Measurements from ENCODE around the gene COBL. TPM values are rescaled to one million over a fixed set of nuclear protein-coding genes. Genes with fewer than 3 reads are reported as not detected.

COBL gene
- total RNA-seq, 1 experiment from 2014 or later = 51.4 TPM

DNA sequence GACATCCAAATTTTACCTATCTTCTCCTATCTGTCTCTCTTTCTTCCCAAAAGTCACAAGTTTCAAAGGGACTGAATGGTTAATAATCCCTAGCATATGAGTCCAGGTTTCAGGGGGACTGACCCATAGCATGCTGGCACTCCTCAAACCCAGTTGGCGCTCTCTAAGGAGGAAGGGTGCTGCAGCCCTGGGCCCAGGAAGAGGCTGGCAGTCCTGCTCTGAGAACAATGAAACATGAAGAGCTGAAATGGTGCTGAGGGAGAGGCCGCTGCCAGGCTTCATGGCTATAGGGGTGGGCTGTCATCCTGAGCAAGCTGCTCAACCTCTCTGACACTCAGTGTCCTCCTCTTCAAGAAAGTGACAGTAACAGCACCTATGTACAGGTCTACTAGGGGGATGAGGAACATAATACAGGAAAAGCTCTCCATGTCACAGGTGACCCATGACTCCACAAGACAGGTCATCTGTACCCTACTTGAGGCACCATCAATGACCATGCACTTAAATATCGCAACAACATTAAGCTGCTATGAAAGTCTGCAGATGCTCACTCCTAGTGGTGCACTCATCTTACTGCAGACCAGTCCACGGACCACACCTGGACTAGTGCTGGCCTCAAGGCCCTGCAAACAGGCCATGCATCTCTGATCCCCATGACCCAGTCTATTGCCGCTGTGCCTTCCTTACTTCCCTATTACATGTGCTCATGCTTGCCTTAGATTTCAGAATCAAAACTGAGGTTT lies 17.0 kb downstream of the COBL start:
- ChIA-PET CTCF (no interaction called here), POLR2A (ENCODE audit: unreplicated experiment) (no interaction called here)
- H2AFZ ChIP-seq = no peak overlapping the region
- H3K4me1 ChIP-seq (replicated peaks; ENCODE audit: insufficient read depth) = peaks cover 37% of the 10 kb centered on the region
- no TSS peak for BruUV-seq (replicated peaks)
- H3K4me2 ChIP-seq = no peak overlapping the region
- intact Hi-C loops (cut with micrococcal nuclease; ENCODE audit: unreplicated experiment) = loop anchor here (5.0 kb wide), 1 partner anchor 37 kb away; no protein-coding TSS in a partner anchor
- H4K20me1 ChIP-seq (ENCODE audit: insufficient read depth) = peaks cover 4% of the 10 kb centered on the region
- H3K4me3 ChIP-seq = no peak overlapping the region
- H3F3A ChIP-seq (ENCODE audit: insufficient read depth, low read depth) = peaks cover 15% of the 10 kb centered on the region; the same call in 1 of the 2 replicates
- DNase-seq = no peak
- no peak overlapping the region for H3K27ac ChIP-seq
- no peaks in the 10 kb centered on the region for H3K9me2 ChIP-seq (ENCODE audit: insufficient read depth)
- no peaks in the 10 kb centered on the region for H3K27me3 ChIP-seq (ENCODE audit: insufficient read depth, low read depth)
- TF ChIP-seq EZH2 (IDR thresholded peaks at IDR 0.05; ENCODE audit: low read depth) = no peak
- TF ChIP-seq, protein P1, sequence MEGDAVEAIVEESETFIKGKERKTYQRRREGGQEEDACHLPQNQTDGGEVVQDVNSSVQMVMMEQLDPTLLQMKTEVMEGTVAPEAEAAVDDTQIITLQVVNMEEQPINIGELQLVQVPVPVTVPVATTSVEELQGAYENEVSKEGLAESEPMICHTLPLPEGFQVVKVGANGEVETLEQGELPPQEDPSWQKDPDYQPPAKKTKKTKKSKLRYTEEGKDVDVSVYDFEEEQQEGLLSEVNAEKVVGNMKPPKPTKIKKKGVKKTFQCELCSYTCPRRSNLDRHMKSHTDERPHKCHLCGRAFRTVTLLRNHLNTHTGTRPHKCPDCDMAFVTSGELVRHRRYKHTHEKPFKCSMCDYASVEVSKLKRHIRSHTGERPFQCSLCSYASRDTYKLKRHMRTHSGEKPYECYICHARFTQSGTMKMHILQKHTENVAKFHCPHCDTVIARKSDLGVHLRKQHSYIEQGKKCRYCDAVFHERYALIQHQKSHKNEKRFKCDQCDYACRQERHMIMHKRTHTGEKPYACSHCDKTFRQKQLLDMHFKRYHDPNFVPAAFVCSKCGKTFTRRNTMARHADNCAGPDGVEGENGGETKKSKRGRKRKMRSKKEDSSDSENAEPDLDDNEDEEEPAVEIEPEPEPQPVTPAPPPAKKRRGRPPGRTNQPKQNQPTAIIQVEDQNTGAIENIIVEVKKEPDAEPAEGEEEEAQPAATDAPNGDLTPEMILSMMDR (conservative IDR thresholded peaks at IDR 0.05) = no peak; the same call in 1 of the 2 replicates
- no peaks in the 10 kb centered on the region for H3K36me3 ChIP-seq (ENCODE audit: low read depth)
- no peaks in the 10 kb centered on the region for H3K9me3 ChIP-seq (ENCODE audit: insufficient read depth, low read depth)
- H3K79me2 ChIP-seq (ENCODE audit: low read depth) = peaks cover 60% of the 10 kb centered on the region

DNA sequence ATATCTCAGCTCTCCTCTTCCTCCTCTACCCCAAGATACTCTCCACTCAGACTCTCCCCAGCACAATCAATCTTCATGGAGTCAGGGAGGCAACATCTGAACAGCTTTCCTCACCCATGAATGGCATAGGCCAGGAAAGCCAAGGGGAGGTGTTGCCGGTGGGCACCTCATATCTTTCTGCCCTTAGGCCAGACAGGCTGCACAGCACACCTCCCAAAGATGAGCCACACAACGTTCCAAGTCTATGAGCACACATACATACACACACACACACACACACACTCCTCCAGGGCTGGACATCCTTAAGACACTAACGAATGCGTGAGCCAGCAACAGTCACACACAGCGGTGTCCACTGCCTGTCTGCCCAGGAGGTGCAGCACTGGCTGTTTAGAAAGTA lies 17.7 kb downstream of the COBL start:
- peaks cover 30% of the 10 kb centered on the region for H3K4me1 ChIP-seq (replicated peaks; ENCODE audit: insufficient read depth)
- intact Hi-C loops (cut with micrococcal nuclease; ENCODE audit: unreplicated experiment) = no loop called here
- no TSS peak for BruUV-seq (replicated peaks)
- peaks cover 4% of the 10 kb centered on the region for H4K20me1 ChIP-seq (ENCODE audit: insufficient read depth)
- no peak for DNase-seq
- H3K36me3 ChIP-seq (ENCODE audit: low read depth) = no peaks in the 10 kb centered on the region
- H3K4me3 ChIP-seq = no peak overlapping the region
- peaks cover 15% of the 10 kb centered on the region; the same call in 1 of the 2 replicates for H3F3A ChIP-seq (ENCODE audit: insufficient read depth, low read depth)
- no peak overlapping the region for H3K4me2 ChIP-seq
- ChIA-PET POLR2A (ENCODE audit: unreplicated experiment) (interaction anchor here (0.6 kb wide), 1 partner anchor 486 kb away, joined by 4 read pairs; no protein-coding TSS in a partner anchor), CTCF (no interaction called here)
- no peak for TF ChIP-seq EZH2 (IDR thresholded peaks at IDR 0.05; ENCODE audit: low read depth)
- TF ChIP-seq, protein P1 (conservative IDR thresholded peaks at IDR 0.05) = no peak
- H3K9me2 ChIP-seq (ENCODE audit: insufficient read depth) = no peaks in the 10 kb centered on the region
- H3K79me2 ChIP-seq (ENCODE audit: low read depth) = peaks cover 53% of the 10 kb centered on the region
- H2AFZ ChIP-seq = no peak overlapping the region
- H3K9me3 ChIP-seq (ENCODE audit: insufficient read depth, low read depth) = no peaks in the 10 kb centered on the region
- no peaks in the 10 kb centered on the region for H3K27me3 ChIP-seq (ENCODE audit: insufficient read depth, low read depth)
- H3K27ac ChIP-seq = no peak overlapping the region

DNA sequence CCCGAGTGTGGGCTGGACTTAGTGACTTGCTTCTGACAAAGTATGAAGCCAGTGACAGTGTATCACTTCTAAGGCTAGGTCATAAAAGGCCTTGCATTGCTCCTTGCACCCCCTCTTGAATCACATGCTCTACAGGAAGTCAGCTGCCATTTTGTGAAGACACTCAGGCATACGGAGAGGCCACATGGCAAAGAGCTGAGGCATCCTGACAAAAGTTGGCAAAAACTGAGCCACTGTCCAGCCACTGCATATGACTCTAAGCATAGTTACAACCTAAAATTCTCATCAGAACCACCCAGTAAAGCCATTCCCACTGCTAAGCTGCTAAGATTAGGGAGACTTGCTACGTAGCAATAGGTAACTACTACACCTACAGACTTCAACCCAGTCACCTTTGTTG lies 18.6 kb downstream of the COBL start:
- peaks cover 50% of the 10 kb centered on the region for H3K79me2 ChIP-seq (ENCODE audit: low read depth)
- peaks cover 8% of the 10 kb centered on the region; the same call in 1 of the 2 replicates for H3F3A ChIP-seq (ENCODE audit: insufficient read depth, low read depth)
- H3K4me3 ChIP-seq = no peak overlapping the region
- no peaks in the 10 kb centered on the region for H3K9me2 ChIP-seq (ENCODE audit: insufficient read depth)
- H3K27me3 ChIP-seq (ENCODE audit: insufficient read depth, low read depth) = no peaks in the 10 kb centered on the region
- H3K4me1 ChIP-seq (replicated peaks; ENCODE audit: insufficient read depth) = peaks cover 24% of the 10 kb centered on the region
- ChIA-PET CTCF (no interaction called here), POLR2A (ENCODE audit: unreplicated experiment) (interaction anchor here (0.6 kb wide), 1 partner anchor 485 kb away, joined by 4 read pairs; no protein-coding TSS in a partner anchor)
- H3K4me2 ChIP-seq = no peak overlapping the region
- TF ChIP-seq EZH2 (IDR thresholded peaks at IDR 0.05; ENCODE audit: low read depth) = no peak
- TF ChIP-seq, protein P1 (conservative IDR thresholded peaks at IDR 0.05) = no peak
- H3K9me3 ChIP-seq (ENCODE audit: insufficient read depth, low read depth) = no peaks in the 10 kb centered on the region
- peaks cover 4% of the 10 kb centered on the region for H4K20me1 ChIP-seq (ENCODE audit: insufficient read depth)
- BruUV-seq (replicated peaks) = no TSS peak
- H3K27ac ChIP-seq = no peak overlapping the region
- no peaks in the 10 kb centered on the region for H3K36me3 ChIP-seq (ENCODE audit: low read depth)
- intact Hi-C loops (cut with micrococcal nuclease; ENCODE audit: unreplicated experiment) = no loop called here
- DNase-seq = no peak
- H2AFZ ChIP-seq = no peak overlapping the region
